GM21423 (cell line): Measurements from ENCODE around the gene SLC25A47.
"Not testable (repeated sequence)": the region's sequence is repeated elsewhere in the genome, so short reads cannot be mapped to it uniquely, and the experiment has no call there.

Experiments used
- ATAC-seq: cut with Tn5 transposase; IDR thresholded peaks from one replicate; pipeline ENCODE4 v1.9.1; 2021; ENCODE audit warnings: mild to moderate bottlenecking, moderate library complexity; ENCODE audit not compliant: unreplicated experiment

The SLC25A47 gene

GRCh38 chr14:100304825-100305323, 18.3 kb upstream of the SLC25A47 start:
- ATAC-seq, result no peak

- no peak for ATAC-seq
These were observed 17.6 kb upstream of the SLC25A47 start for GRCh38 chr14:100305324-100306100.

DNA sequence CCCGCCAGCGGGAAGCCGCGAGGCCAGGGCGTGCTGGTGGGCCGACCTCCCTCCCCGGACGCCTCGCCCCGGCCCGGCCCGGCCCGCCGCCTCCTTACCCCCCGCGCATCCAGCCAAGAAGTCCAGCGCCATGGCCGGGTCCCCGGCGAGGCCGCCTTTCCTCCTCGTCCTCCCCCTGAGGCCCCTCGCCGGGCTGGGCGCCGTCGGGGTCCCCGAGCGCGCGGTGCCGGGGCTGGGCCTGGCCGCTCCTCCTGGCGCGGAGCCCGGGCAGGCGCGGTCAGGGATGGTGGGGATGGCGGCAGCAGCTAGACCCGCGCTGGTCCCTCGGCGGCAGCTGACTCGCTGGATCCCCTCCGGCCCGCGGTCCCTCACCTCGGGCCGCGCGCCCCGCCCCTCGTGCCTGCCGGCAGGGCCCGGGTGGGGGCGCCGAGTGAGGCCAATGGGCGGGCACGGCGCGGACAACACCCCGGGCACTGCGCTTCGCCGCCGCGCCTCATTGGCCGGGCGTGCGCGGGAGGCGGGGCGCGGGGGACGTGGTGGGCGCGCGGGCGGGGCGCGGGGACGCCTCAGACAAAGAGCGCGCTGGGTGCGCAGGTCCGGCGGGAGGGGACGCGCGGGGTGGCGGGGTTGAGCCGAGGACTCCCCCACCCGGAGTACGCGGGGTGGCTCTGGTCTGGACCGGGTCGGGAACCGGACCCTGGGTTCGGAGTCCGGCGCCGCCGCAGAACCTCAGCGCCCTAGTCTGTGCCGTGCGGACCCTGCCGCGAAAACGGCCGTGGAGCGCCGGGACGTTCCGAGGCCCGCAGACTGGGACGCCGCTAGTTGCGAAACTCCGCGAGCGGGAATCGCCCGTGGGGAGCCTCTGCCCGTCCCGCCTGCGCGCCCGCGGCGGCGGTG, 16.8 kb upstream of the SLC25A47 start, which contains the start of gene SLC25A29:
TSS of gene SLC25A29 (minus strand) at position 344 of the 897 bp plus-strand sequence. CDS start at position 132, 212 bp downstream.
- peak; percentile 89 for ATAC-seq

- no peak for ATAC-seq
These were observed 16.0 kb upstream of the SLC25A47 start for GRCh38 chr14:100306998-100307765.

DNA sequence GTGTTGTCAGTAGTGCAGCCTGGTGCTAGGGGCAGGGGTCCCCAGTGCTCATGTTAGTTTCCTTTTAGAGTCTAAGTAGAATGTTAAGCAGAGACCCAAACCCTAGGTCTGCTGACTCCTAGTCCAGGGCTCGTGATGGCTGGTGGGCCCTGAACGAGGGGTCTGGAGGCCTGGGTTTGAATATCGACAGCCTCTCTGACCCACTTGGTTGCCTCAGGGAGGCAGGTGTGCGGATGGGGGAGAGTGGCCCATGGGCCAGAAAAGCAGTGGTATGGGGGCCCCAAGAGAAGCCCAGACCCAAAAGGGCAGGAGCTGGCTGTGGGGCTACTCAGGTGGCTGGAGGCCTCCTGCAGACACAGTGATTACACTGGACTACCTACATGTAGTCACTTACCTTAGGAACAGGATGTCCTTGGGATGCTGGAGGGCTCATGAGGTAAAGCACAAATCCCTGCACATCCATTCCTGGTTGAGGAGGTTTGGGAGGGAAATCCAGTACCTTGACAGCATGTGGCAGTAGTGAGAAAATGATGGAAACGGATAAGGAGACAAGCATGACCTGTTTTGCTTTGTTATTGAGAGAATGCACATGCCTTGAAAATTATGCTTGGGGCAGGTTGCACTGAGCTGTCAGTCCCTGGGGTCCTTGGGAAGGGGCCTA, 15.2 kb upstream of the SLC25A47 start:
- ATAC-seq, result no peak

GRCh38 chr14:100308427-100308792, 14.7 kb upstream of the SLC25A47 start:
- not testable (repeated sequence) for ATAC-seq

DNA sequence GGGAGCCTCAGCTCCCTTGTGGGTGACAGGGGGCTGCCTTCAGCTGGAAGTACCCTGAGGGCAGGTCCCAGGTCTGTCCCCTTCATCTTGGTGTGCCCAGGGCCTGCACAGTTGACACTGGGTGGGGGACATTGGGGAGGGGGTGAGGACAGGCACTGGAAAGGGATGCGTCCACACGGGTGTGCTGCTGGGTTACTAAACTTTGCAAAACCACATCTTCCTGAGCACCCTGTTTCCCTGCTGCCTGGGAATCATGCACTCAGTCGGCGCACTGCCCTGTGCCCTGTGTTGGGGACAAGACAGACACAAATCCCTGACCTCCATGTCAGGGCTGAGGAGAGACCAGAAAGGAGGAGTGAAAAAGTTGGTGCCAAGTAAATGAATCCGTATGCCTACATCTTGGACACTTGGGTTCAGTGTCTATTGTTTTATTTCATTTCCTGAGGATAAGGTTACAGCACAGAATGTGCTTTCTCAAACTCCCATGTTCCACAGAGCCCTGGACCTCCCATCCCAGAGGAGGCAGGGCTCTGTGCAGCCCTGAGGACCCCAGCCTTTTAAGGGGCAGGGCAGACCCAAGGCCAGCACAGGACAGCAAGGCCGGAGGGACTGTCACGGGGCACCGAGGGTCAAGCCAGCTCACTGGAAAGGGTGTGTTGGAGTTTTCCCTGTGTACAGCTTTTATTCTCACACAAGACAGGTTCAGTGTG, 14.0 kb upstream of the SLC25A47 start:
- ATAC-seq, result no peak

GRCh38 chr14:100312110-100312876, 10.8 kb upstream of the SLC25A47 start:
- ATAC-seq, result not testable (repeated sequence)

GRCh38 chr14:100312877-100313400, 10.2 kb upstream of the SLC25A47 start:
- no peak for ATAC-seq

- no peak for ATAC-seq
These were observed 9.5 kb upstream of the SLC25A47 start for GRCh38 chr14:100313464-100314230.

- ATAC-seq, result no peak
These were observed 8.4 kb upstream of the SLC25A47 start for GRCh38 chr14:100314724-100315123.

DNA sequence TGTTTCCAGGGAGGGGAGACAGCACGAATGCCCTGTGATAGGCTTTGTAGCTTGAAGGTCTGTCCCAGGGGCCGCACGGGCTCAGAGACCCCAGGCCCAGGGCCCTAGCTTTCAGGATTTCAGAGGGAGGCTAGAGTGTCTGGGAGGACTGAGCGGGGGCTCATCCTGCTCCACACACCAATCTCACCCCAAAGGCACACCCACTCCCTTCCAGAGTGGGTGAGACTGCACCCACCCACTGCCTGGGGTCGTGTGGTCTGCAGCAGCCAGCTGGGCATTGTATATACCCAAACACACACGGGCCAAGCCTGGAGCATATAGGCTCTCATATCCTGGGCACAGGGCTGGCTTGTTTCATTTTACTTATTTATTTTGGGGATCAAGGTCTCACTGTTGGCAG, 5.8 kb upstream of the SLC25A47 start:
- ATAC-seq, result no peak

- peak; percentile 83 for ATAC-seq
These were observed 5.0 kb upstream of the SLC25A47 start for GRCh38 chr14:100317912-100318808.

DNA sequence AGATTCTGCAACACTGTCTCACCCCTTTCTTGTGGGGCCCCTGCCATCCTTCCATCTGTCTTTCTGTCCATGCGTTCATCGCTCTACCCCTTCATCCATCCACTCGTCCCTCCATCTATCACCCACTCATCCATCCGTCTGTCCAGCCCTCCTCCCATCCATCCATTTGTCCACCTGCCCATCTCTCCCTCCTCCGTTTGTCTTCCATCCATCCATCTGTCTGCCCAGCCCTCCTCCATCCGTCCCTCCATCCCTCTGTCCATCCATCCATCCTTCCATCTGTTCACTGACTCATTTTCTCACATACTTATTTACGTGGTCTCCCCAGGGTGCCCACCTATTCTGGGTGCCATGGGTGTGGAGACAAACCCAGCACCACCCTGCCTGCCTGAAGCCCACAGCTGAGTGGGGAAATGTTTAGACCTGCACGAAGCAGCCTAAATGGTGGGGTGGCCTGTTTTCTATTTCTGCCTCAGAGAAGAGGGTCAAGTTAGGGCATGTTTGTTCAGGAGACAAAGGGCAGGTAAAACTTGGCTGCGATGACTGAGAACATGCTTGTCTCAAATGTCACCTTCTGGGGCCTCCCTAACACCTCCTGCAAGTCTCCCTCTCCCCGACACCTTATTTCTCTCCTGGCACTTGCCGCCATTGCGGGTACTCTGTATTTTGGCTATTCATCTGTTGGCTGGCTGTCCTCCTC, 2.8 kb upstream of the SLC25A47 start:
- ATAC-seq, result no peak

- no peak for ATAC-seq
These were observed 1.5 kb upstream of the SLC25A47 start for GRCh38 chr14:100321473-100322137.
